Left lung (tissue), 10 donors: ENCODE results near the gene INSYN1. TPM values are rescaled to one million over a fixed set of nuclear protein-coding genes. Genes with fewer than 3 reads are reported as not detected.

Source experiments
- ATAC-seq: fragments of 200-7000 bp; cut with Tn5 transposase; one replicate; pipeline ENCODE4 v1.9.1; 2020; ENCODE audit warnings: moderate library complexity
- DNase-seq, 4 donors: peaks; one replicate each; pipeline ENCODE4 v3.0.0-alpha.2; 2013 to 2020
- H3K27ac ChIP-seq, 2 donors: fragments of 200-600 bp; sonication (generic) in 1 of 2; one replicate each; pipeline versions ENCODE4 v1.5.0 to v1.8.0; 2020 to 2021
- H3K27me3 ChIP-seq, 2 donors: fragments of 200-600 bp; sonication (generic) in 1 of 2; one replicate each; pipeline versions ENCODE4 v1.5.0 to v1.8.0; 2020 to 2021
- H3K36me3 ChIP-seq, 2 donors: fragments of 200-600 bp; sonication (generic) in 1 of 2; one replicate each; pipeline versions ENCODE4 v1.5.0 to v1.8.0; 2020 to 2021
- H3K4me1 ChIP-seq, 2 donors: fragments of 200-600 bp; one replicate each; pipeline ENCODE4 v1.8.0; 2021
- H3K4me3 ChIP-seq, 2 donors: fragments of 200-600 bp; sonication (generic) in 1 of 2; one replicate each; pipeline versions ENCODE4 v1.5.0 to v1.8.0; 2020 to 2021; ENCODE audit warnings: mild to moderate bottlenecking in 1 of 2
- H3K9me3 ChIP-seq, 2 donors: fragments of 200-600 bp; sonication (generic) in 1 of 2; one replicate each; pipeline versions ENCODE4 v1.5.0 to v1.8.0; 2020 to 2021
- intact Hi-C, 2 donors: fragments of 100-400 bp; cut with DNase I; formaldehyde crosslinking; loops; one replicate each; pipeline versions ENCODE4 v1.11.2 to v1.14.2; 2022
- polyA plus RNA-seq, 6 donors: library from polyadenylated mRNA; unstranded; fragments of 120-200 nt; gene quantifications; one replicate each; pipeline ENCODE4 v1.2.1, GENCODE V29; 2013; ENCODE audit not compliant: insufficient read length in 6 of 6
- total RNA-seq, 2 donors: library from RNA; stranded (reverse); fragmentation: NEBNext Ultra II Directional; extraction: Animal tissue kit (Norgen Biotek cat#: 25700); gene quantifications; one replicate each; pipeline ENCODE4 v1.2.1, GENCODE V29; 2021
- TF ChIP-seq, protein P1 (sequence below), 2 donors: fragments of 200-600 bp; sonication (generic) in 1 of 2; IDR thresholded peaks; one replicate each; pipeline versions ENCODE4 v1.5.0 to v1.8.0; 2021; ENCODE audit warnings: antibody characterized with exemption in 2 of 2
- donor health status: DM: no; HTN: yes; CAD: no.
- donor health status: DM: no; HTN: no; CAD: no.

Gene INSYN1
- total and polyA plus RNA-seq, 8 donors, result 2.8 to 40.7 (median 20.6) TPM

DNA sequence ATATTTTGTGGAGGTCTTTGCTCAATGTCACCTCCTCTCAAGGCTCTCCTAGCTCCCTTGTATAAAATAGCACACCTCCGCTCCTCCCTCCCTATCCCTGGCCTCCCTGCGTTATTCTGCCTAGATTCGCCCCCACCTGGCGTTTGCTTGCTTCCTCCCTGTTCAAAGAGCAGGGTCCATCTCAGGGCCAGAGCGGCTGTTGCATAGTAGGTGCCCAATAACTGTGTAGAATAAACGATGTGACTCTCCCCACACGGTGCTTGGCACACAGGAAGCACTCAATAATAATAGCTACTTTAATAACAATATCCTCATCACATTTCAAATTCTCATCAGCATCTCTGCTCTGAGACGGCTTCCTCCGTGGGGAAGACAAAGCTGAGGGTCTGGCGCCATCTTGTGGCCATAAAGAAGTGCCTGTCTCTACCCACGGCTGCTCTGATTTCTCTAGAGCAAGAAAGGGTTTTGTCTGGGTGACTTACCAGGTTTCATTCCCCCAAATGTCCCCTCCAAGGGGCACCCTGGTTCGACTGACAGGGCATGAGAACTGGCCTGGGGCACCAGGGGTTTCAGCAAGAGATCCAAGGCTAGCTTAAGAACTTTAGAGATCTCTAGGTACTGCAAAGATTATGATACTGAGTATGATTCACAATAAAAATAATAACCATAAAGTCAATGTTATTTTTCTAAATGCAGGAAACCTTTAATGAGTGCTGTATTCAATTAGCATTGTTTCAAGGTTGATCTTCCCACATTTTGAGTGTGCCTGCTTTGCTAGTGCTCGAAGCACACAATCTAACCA is 52.9 kb downstream of the INSYN1 start:
- H3K9me3 ChIP-seq, result no peaks in the 10 kb centered on the region
- intact Hi-C loops, result loop anchor here in 1 of 2 donors (5.0 kb wide), 1 partner anchor 63 kb away; no protein-coding TSS in a partner anchor
- H3K4me3 ChIP-seq, result no peak overlapping the region
- peaks cover 0 to 11% of the 10 kb centered on the region in 2 donors for H3K36me3 ChIP-seq
- peak in 3 of 4 donors; percentile 73 to 90 (median 78) for DNase-seq
- TF ChIP-seq, protein P1, sequence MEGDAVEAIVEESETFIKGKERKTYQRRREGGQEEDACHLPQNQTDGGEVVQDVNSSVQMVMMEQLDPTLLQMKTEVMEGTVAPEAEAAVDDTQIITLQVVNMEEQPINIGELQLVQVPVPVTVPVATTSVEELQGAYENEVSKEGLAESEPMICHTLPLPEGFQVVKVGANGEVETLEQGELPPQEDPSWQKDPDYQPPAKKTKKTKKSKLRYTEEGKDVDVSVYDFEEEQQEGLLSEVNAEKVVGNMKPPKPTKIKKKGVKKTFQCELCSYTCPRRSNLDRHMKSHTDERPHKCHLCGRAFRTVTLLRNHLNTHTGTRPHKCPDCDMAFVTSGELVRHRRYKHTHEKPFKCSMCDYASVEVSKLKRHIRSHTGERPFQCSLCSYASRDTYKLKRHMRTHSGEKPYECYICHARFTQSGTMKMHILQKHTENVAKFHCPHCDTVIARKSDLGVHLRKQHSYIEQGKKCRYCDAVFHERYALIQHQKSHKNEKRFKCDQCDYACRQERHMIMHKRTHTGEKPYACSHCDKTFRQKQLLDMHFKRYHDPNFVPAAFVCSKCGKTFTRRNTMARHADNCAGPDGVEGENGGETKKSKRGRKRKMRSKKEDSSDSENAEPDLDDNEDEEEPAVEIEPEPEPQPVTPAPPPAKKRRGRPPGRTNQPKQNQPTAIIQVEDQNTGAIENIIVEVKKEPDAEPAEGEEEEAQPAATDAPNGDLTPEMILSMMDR (IDR thresholded peaks at IDR 0.05), result peak; percentile 91 to 93
- ATAC-seq, result peak; percentile 50
- H3K27ac ChIP-seq, result no peak overlapping the region
- H3K4me1 ChIP-seq, result peaks cover 10 to 29% of the 10 kb centered on the region in 2 donors
- no peaks in the 10 kb centered on the region for H3K27me3 ChIP-seq

DNA sequence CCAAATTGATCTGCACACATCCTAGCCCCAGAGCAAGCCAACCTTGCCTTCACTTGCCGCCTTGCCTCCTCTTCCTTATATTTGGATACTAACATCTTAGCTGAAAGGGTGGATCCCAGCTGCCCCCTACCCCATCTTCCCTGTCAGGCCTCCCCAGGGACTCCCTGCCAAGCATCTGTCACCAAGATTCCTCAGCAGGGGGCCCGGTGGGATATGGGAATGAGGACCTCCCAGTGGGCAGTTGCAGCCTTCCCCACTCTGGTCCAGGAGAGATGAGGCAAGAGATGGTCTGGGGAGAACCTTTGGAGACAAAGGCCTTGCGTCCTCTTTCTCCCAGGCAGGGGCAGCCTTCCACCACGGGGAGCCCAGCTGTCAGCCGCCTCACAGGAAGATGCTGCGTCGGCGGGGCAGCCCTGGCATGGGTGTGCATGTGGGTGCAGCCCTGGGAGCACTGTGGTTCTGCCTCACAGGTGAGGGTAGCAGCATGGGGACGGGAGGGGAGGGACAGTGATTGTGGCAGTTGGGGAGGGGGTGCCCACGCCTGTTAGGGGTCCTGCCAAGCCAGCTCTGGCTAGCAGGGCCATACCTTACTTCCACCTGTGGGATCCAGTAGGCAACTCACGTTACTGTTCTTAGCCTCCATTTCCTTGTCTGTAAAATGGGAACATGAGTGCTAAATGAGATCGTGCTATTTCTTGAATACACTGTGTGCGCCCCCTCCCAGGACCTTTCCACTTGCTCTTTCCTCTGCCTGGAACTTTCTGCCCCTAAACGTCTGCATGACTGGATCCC is 53.7 kb downstream of the INSYN1 start:
- DNase-seq (no peak), ATAC-seq (no peak)
- Histone ChIP-seq H3K27ac (no peak overlapping the region), H3K4me1 (peaks cover 10 to 34% of the 10 kb centered on the region in 2 donors), H3K36me3 (peaks cover 0 to 11% of the 10 kb centered on the region in 2 donors), H3K9me3 (no peaks in the 10 kb centered on the region), H3K4me3 (no peak overlapping the region), H3K27me3 (peaks cover 0 to 3% of the 10 kb centered on the region in 2 donors)
- intact Hi-C loops, result loop anchor here in 1 of 2 donors (5.0 to 10.0 kb wide), 2 partner anchors 62 to 135 kb away; no protein-coding TSS in a partner anchor
- TF ChIP-seq, protein P1 (IDR thresholded peaks at IDR 0.05), result no peak

DNA sequence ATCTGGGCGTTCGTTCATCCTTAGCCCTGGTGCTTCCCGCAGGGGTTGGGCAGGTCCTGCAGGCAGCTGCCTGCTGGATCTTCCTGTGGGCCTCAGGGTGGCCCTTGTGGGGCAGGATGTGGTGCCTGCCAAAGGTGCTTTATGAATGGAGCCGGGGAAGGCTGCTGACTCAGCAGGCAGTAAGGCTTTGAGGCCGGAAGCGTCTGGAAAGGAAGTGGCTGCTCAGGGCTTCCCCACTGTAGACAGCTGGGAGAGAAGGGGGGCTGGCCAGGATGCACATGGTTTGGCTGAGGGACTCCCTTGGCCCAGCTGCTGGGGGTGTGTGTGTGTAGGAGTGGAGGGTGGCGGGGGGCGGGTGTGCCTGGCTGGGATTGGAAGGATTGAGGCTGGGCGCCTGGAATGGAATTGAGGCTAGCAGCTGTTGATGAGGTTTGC is 56.1 kb downstream of the INSYN1 start:
- no peak overlapping the region for H3K4me3 ChIP-seq
- intact Hi-C loops, result loop anchor here in 1 of 2 donors (10.0 kb wide), 1 partner anchor 132 kb away; no protein-coding TSS in a partner anchor
- H3K9me3 ChIP-seq, result no peaks in the 10 kb centered on the region
- H3K27ac ChIP-seq, result peak overlapping the region; percentile 33 to 53
- DNase-seq (peak; percentile 87 to 97 (median 90)), ATAC-seq (peak; percentile 89)
- H3K4me1 ChIP-seq, result peaks cover 10 to 41% of the 10 kb centered on the region in 2 donors
- peaks cover 0 to 7% of the 10 kb centered on the region in 2 donors for H3K27me3 ChIP-seq
- H3K36me3 ChIP-seq, result peaks cover 0 to 3% of the 10 kb centered on the region in 2 donors
- TF ChIP-seq, protein P1 (IDR thresholded peaks at IDR 0.05), result no peak

DNA sequence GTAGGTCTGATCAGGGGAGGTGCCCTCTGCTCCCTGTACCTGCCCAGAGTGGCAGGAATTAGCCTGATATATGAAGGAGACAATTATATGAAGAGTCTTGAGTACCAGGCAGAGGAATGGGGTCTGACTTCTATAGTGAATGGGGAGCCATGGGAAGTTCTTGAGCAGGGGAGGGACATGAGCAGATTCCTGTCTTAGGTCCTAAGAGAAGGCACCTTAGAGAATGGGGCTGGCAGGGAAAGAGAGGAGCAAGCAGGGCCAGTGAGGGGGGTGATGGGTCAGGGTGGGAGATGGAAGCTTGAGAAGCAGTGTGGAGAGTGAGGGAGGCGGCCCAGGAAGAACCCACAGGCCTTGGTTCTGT is 56.5 kb downstream of the INSYN1 start:
- ATAC-seq, result no peak
- peaks cover 10 to 42% of the 10 kb centered on the region in 2 donors for H3K4me1 ChIP-seq
- no peaks in the 10 kb centered on the region for H3K9me3 ChIP-seq
- intact Hi-C loops, result loop anchor here in 1 of 2 donors (10.0 kb wide), 1 partner anchor 132 kb away; no protein-coding TSS in a partner anchor
- no peak for DNase-seq
- H3K27ac ChIP-seq, result peak overlapping the region; percentile 33 to 53
- H3K36me3 ChIP-seq, result no peaks in the 10 kb centered on the region
- H3K27me3 ChIP-seq, result peaks cover 0 to 7% of the 10 kb centered on the region in 2 donors
- H3K4me3 ChIP-seq, result no peak overlapping the region
- TF ChIP-seq, protein P1 (IDR thresholded peaks at IDR 0.05), result no peak
